GM20000 (cell line): ENCODE results near the gene ETFB.

Experiments used
- DNase-seq: peaks from one replicate; pipeline ENCODE4 v3.0.0; 2012; ENCODE audit warnings: low spot score
- CTCF ChIP-seq: IDR thresholded peaks from 2 replicates; pipeline ENCODE4 v1.5.1; 2012; ENCODE audit warnings: mild to moderate bottlenecking, control low read depth; ENCODE audit errors: extremely low read depth, missing control alignments

Gene ETFB

DNA sequence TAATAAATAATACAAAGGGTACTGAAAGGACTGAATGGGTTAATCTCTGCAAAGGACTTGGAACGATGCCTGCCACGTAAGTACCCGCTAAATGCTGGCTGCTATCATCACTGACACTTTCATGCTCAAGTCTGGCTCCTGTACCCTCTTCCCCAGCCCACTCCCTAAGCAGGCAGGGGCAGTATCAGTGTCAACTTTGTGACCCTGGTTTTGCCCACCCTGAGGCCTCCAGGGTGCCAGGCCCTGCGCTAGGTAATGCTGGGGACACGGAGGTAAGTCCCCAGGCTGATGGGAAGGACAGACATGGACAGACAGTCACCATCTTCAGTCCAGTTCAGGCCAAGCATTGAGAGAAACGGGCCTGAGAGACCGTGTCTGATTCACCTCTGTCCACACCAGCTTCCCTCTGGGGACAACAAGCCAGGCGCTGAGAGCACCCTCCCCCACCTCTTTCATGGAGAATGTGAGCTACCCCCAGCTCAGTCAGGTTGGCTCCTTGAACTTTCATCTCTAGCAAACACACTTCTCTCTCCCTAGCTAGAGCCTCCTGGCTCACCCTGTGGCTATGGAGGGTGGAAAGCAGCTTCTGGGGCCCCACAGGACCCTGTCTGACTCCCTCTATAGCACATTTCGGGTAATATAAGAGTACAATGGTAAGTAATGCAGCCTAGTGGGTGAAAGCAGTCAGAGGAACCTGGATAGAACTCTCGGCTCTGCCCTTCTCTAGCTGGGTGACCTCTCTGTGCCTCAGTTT is 800 bp downstream of the ETFB start:
- DNase-seq, result no peak

GRCh38 chr19:51364200-51365106 is 1.7 kb downstream of the ETFB start:
- no peak for DNase-seq

More for the DNA sequence above, 800 bp downstream of the ETFB start:
- TF ChIP-seq CTCF, result no peak

DNA sequence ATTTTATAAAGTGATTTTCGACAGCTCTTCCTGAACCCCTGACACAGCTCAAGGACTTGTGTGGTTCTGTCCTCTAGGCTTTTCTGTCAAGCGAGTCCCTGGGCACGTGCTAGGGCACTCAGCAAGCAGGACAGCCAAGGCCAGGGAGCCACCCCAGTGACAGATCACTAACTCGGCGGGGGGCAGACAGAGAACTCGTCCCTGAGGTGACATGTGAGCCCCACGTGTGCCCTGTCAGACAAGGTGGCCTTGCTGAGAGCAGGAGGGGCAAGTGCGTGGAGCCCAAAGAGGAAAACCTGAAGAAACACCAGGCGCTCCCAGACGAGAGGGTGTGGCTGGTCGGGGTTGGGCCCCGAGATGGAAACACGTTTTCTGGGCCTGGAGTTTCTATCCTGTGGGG is 4.9 kb downstream of the ETFB start:
- no peak for TF ChIP-seq CTCF
- DNase-seq, result no peak

More at GRCh38 chr19:51364200-51365106, 1.7 kb downstream of the ETFB start:
- TF ChIP-seq CTCF, result no peak

GRCh38 chr19:51359294-51359693 is 6.9 kb downstream of the ETFB start:
- no peak for DNase-seq
- no peak for TF ChIP-seq CTCF

GRCh38 chr19:51357952-51358351 is 8.2 kb downstream of the ETFB start:
- no peak for TF ChIP-seq CTCF
- no peak for DNase-seq

DNA sequence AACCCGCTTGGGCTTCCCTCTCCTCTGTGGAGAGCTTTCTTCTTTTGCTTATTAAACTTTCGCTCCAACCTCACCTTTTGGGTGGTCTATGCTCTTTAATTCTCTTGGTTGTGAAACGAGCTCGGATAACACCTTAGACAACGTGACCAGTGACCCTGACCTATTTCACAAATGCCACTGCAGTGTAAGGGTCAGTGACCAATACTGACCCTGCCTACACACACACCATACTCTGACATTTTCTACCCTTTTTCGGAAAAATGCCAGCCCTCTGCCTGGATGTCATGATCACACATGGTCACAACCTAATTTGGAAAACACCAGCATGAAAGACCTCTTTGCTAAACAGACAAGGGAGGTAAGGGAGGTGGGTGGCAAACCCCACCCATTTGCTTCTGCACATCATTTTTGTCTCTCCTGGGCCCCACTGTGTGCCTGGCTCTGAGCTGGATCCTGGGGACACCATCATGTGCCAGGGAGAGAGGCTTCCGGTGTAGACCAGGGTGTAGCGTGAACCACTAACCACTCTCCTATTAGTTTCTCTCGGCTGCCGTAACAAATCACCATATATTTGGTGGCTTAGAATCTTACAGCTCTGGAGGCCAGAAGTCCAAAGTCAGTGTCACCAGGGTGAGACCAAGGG is 9.9 kb downstream of the ETFB start:
- no peak for DNase-seq
- TF ChIP-seq CTCF, result no peak
